Measurements from ENCODE around the gene MEGF11. TPM values are rescaled to one million over a fixed set of nuclear protein-coding genes. Genes with fewer than 3 reads are reported as not detected.
A peak's percentile ranks its signal among the peaks of the same experiment; 100 is the strongest.

Gene MEGF11
- total RNA-seq, 1 experiment from 2014 or later, result 1.2 TPM

- no peak overlapping the region for H3K4ac ChIP-seq (ENCODE audit: low read depth, low read length)
- H3K14ac ChIP-seq (ENCODE audit: insufficient read depth, low read length), result no peak overlapping the region
- H3K79me1 ChIP-seq (ENCODE audit: insufficient read depth, low read depth, low read length, poor library complexity, severe bottlenecking), result no peaks in the 10 kb centered on the region
- H3K36me3 Mint-ChIP-seq (ENCODE audit: insufficient read depth in 1 of 3, low read depth in 3 of 3), result peaks cover 5 to 38% (median 17%) of the 10 kb centered on the region in 3 experiments
- no peak overlapping the region for H2BK15ac ChIP-seq (ENCODE audit: low read depth, low read length)
- H3K23ac ChIP-seq (ENCODE audit: insufficient read length, low read depth, low read length), result no peak overlapping the region
- no peak overlapping the region for H3K27ac ChIP-seq (ENCODE audit: insufficient read length, low read depth, low read length)
- H3K27me3 ChIP-seq (ENCODE audit: insufficient read depth, low read length), result no peaks in the 10 kb centered on the region
- no peak overlapping the region for H4K91ac ChIP-seq (ENCODE audit: insufficient read length, low read depth, low read length)
- no peak overlapping the region for H3T11ph ChIP-seq (ENCODE audit: low read length)
- H4K20me1 ChIP-seq (ENCODE audit: control insufficient read depth, insufficient read depth, insufficient read length), result no peaks in the 10 kb centered on the region
- H3K9ac ChIP-seq (ENCODE audit: extremely low read depth, insufficient read length, low read length), result no peak overlapping the region
- no peak overlapping the region for H2AFZ ChIP-seq (ENCODE audit: low read length)
- DNase-seq, result peak; percentile 4
- H3K27me3 Mint-ChIP-seq (ENCODE audit: low read depth), result no peaks in the 10 kb centered on the region
- H2BK12ac ChIP-seq (ENCODE audit: insufficient read length, low read depth, low read length), result no peak overlapping the region
- peaks cover 9% of the 10 kb centered on the region; the same call in 1 of the 2 replicates for H3K4me1 ChIP-seq (ENCODE audit: insufficient read depth, low read length)
- no peaks in the 10 kb centered on the region for H3K23me2 ChIP-seq (ENCODE audit: insufficient read length, low read depth, low read length, poor library complexity, severe bottlenecking)
- H2BK20ac ChIP-seq (ENCODE audit: low read depth, low read length, poor library complexity, severe bottlenecking), result no peak overlapping the region
- WGBS (ENCODE audit: extremely low coverage, insufficient read length, low lambda C conversion rate), result no CpG with 5 or more reads among the region's 4 CpGs
- H3K79me2 ChIP-seq (ENCODE audit: insufficient read depth, low read length), result no peaks in the 10 kb centered on the region
- no peak overlapping the region for H4K8ac ChIP-seq (replicated peaks; ENCODE audit: insufficient read length, low read depth, low read length)
- H2BK120ac ChIP-seq (ENCODE audit: low read depth, low read length, poor library complexity, severe bottlenecking), result no peak overlapping the region
- no peaks in the 10 kb centered on the region for H3K9me3 ChIP-seq (ENCODE audit: control insufficient read depth, low read depth, low read length)
- H2AK5ac ChIP-seq (ENCODE audit: insufficient read length, low read length), result no peak overlapping the region
- H3K56ac ChIP-seq (ENCODE audit: insufficient read length, low read depth, low read length), result no peak overlapping the region
- H3K9me3 Mint-ChIP-seq, result no peaks in the 10 kb centered on the region
- H4K5ac ChIP-seq (ENCODE audit: insufficient read length, low read depth, low read length), result no peak overlapping the region
- no peak overlapping the region for H3K4me3 Mint-ChIP-seq
- TF ChIP-seq, protein P1, sequence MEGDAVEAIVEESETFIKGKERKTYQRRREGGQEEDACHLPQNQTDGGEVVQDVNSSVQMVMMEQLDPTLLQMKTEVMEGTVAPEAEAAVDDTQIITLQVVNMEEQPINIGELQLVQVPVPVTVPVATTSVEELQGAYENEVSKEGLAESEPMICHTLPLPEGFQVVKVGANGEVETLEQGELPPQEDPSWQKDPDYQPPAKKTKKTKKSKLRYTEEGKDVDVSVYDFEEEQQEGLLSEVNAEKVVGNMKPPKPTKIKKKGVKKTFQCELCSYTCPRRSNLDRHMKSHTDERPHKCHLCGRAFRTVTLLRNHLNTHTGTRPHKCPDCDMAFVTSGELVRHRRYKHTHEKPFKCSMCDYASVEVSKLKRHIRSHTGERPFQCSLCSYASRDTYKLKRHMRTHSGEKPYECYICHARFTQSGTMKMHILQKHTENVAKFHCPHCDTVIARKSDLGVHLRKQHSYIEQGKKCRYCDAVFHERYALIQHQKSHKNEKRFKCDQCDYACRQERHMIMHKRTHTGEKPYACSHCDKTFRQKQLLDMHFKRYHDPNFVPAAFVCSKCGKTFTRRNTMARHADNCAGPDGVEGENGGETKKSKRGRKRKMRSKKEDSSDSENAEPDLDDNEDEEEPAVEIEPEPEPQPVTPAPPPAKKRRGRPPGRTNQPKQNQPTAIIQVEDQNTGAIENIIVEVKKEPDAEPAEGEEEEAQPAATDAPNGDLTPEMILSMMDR (conservative IDR thresholded peaks at IDR 0.05), result no peak
- H2BK5ac ChIP-seq (ENCODE audit: insufficient read length, low read length), result no peak overlapping the region
- no peak overlapping the region for H3K18ac ChIP-seq (ENCODE audit: insufficient read length, low read depth, low read length)
- H3K4me2 ChIP-seq (ENCODE audit: insufficient read depth, insufficient read length, low read length), result no peak overlapping the region
- peaks cover 31 to 34% of the 10 kb centered on the region in 2 experiments for H3K4me1 Mint-ChIP-seq
- H3K27ac Mint-ChIP-seq, result peak overlapping the region in 1 of 3 experiments; percentile 44; a peak in 1 of 7 replicates
These were observed 349.2 kb downstream of the MEGF11 start for GRCh38 chr15:65904301-65904700.
